HepG2 (cell line): ENCODE data around the gene TFEB. TPM values are rescaled to one million over a fixed set of nuclear protein-coding genes. Genes with fewer than 3 reads are reported as not detected.

Experiments
- ATAC-seq: fragments of 200-7000 bp; cut with Tn5 transposase; 3 replicates; pipeline ENCODE4 v1.9.1; 2020; ENCODE audit warnings: mild to moderate bottlenecking, moderate library complexity
- BruUV-seq: library from RNA; stranded (reverse); fragments of 400-500 nt; replicated peaks from 2 replicates; lab custom pipeline; 2021; lab: Mats Ljungman, UMichigan
- CTCF ChIA-PET: fragments of 300-600 bp; formaldehyde crosslinking; extraction: SDS; loops from one replicate; lab custom pipeline; 2021; ENCODE audit warnings: low total read pairs, inconsistent platforms, low intra/inter-chr PET ratio; lab: Yijun Ruan, JAX
- POLR2A ChIA-PET: fragments of 350-600 bp; sonication (Branson Sonifier 250); formaldehyde crosslinking; loops from one replicate; lab custom pipeline; 2020; ENCODE audit warnings: antibody characterized with exemption, inconsistent platforms; lab: Yijun Ruan, JAX
- DNase-seq: peaks from one replicate; pipeline ENCODE4 v3.0.0-alpha.2; 2015; ENCODE audit warnings: low spot score
- FAIRE-seq: peaks from 3 replicates; lab custom pipeline; 2011; peaks lifted over from hg19 to GRCh38; lab: Jason Lieb, UNC
- H2AFZ ChIP-seq: one replicate; pipeline ENCODE4 v1.6.1; 2011; ENCODE audit warnings: low read length, inconsistent platforms
- H3K27ac ChIP-seq: fragments of 300-600 bp; 3 replicates; pipeline ENCODE4 v1.8.0; 2011; ENCODE audit warnings: mixed run types, mild to moderate bottlenecking, mixed read lengths, low read length, inconsistent platforms; ENCODE audit not compliant: insufficient read depth; ENCODE audit errors: extremely low read length
- H3K27me3 ChIP-seq, 2 experiments: fragments of 200-600 bp in 1 of 2; 2 replicates in 1 of 2; 3 replicates in 1 of 2; pipeline versions ENCODE4 v1.6.0 to v1.8.0; 2011; ENCODE audit warnings: low read length in 2 of 2, mild to moderate bottlenecking in 2 of 2, moderate library complexity in 2 of 2, inconsistent platforms in 1 of 2; ENCODE audit not compliant: insufficient read depth in 2 of 2, control insufficient read depth in 1 of 2
- H3K36me3 ChIP-seq, 2 experiments: fragments of 200-600 bp in 1 of 2; replicated peaks in 1 of 2; 2 replicates in 1 of 2; 3 replicates in 1 of 2; pipeline versions ENCODE4 v1.5.1 to v1.8.0; 2011; ENCODE audit warnings: low read length in 2 of 2, inconsistent platforms in 1 of 2; ENCODE audit not compliant: insufficient read depth in 2 of 2, control insufficient read depth in 1 of 2
- H3K4me1 ChIP-seq: 2 replicates; pipeline ENCODE4 v1.5.1; 2012; ENCODE audit warnings: low read length, inconsistent platforms; ENCODE audit not compliant: insufficient read depth
- H3K4me2 ChIP-seq: 2 replicates; pipeline ENCODE4 v1.6.0; 2011; ENCODE audit warnings: low read depth, low read length, inconsistent platforms
- H3K4me3 ChIP-seq, 3 experiments: fragments of 200-600 bp in 1 of 3; sonication (generic), shearing (Covaris generic) in 1 of 3; replicated peaks in 1 of 3; 2 replicates each; pipeline ENCODE4 v1.5.1; 2011 to 2016; ENCODE audit warnings: low read length in 3 of 3, inconsistent platforms in 2 of 3, low read depth in 2 of 3, mild to moderate bottlenecking in 2 of 3, control low read depth in 1 of 3, mixed read lengths in 1 of 3; ENCODE audit not compliant: insufficient read depth in 1 of 3
- H3K79me2 ChIP-seq: one replicate; pipeline ENCODE4 v1.6.1; 2011; ENCODE audit warnings: low read length, inconsistent platforms; ENCODE audit not compliant: insufficient read depth
- H3K9ac ChIP-seq: 2 replicates; pipeline ENCODE4 v1.6.0; 2011; ENCODE audit warnings: mild to moderate bottlenecking, low read depth, low read length, inconsistent platforms; ENCODE audit not compliant: insufficient read depth
- H3K9me3 ChIP-seq: 2 replicates; pipeline ENCODE4 v1.5.1; 2012; ENCODE audit warnings: mild to moderate bottlenecking, low read length
- H4K20me1 ChIP-seq: 2 replicates; pipeline ENCODE4 v1.6.0; 2011; ENCODE audit warnings: inconsistent platforms, mild to moderate bottlenecking, low read length, moderate library complexity; ENCODE audit not compliant: insufficient read depth
- EEA1 ChIP-seq: sonication (generic); formaldehyde crosslinking; IDR thresholded peaks from 2 replicates; pipeline ENCODE4 v1.5.1; 2020; ENCODE audit warnings: mild to moderate bottlenecking, missing genetic modification reagents, borderline replicate concordance
- ETV5 ChIP-seq: IDR thresholded peaks from 2 replicates; pipeline ENCODE4 v1.6.1; 2018; ENCODE audit warnings: missing biosample characterization, missing genetic modification reagents, inconsistent platforms, borderline replicate concordance
- SMYD3 ChIP-seq: sonication (generic); formaldehyde crosslinking; IDR thresholded peaks from 2 replicates; pipeline ENCODE4 v1.8.1; 2023; ENCODE audit warnings: mild to moderate bottlenecking, missing genetic modification reagents
- TBX3 ChIP-seq: fragments of 450-650 bp; IDR thresholded peaks from 2 replicates; pipeline ENCODE4 v1.6.1; 2017; ENCODE audit warnings: antibody characterized with exemption, mild to moderate bottlenecking, inconsistent platforms, borderline replicate concordance
- ZNF232 ChIP-seq: sonication (generic); formaldehyde crosslinking; IDR thresholded peaks from 2 replicates; pipeline ENCODE4 v1.4.0; 2020; ENCODE audit warnings: missing genetic modification reagents, borderline replicate concordance
- ZNF24 ChIP-seq: fragments of 450-650 bp; IDR thresholded peaks from 2 replicates; pipeline ENCODE4 v1.6.1; 2017; ENCODE audit warnings: antibody characterized with exemption, mild to moderate bottlenecking
- ZNF263 ChIP-seq: sonication (generic); formaldehyde crosslinking; IDR thresholded peaks from 2 replicates; pipeline ENCODE4 v1.4.0; 2020; ENCODE audit warnings: missing genetic modification reagents
- WGBS: methylation state at CpG from one replicate; pipeline ENCODE4 v1.1.6; 2017; ENCODE audit warnings: low lambda C conversion rate; 5-methylcytosine and 5-hydroxymethylcytosine counted together
- in situ Hi-C: cut with HindIII; loops from 2 replicates; pipeline ENCODE4 v1.10.0; 2017; ENCODE audit warnings: low pct_unique_long_range_greater_than_20kb; ENCODE audit not compliant: extremely low pct_ligation_motif_present
- intact Hi-C: fragments of 100-400 bp; cut with micrococcal nuclease; formaldehyde crosslinking; loops from one replicate; pipeline ENCODE4 v1.10.0; 2022; ENCODE audit not compliant: unreplicated experiment
- polyA plus RNA-seq, 8 experiments: library from polyadenylated mRNA; depleted of rRNA in 3 of 8; stranded (reverse) in 7 of 8; unstranded in 1 of 8; fragments of >200 nt; fragmentation: Illumina TruSeq in 4 of 8; extraction: Trizol in 4 of 8; gene quantifications; 2 replicates each; pipeline versions ENCODE4 v1.2.1 to v1.2.3, GENCODE V29; 2011 to 2016; ENCODE audit warnings: low read depth in 4 of 8, missing spikeins in 1 of 8, mixed read lengths in 1 of 8; ENCODE audit not compliant: insufficient read depth in 1 of 8
- total RNA-seq, 5 experiments: library from RNA; depleted of rRNA; stranded (reverse); fragments of >200 nt; fragmentation: Illumina TruSeq; extraction: Trizol; gene quantifications; 2 replicates each; pipeline ENCODE4 v1.2.3, GENCODE V29; 2016; ENCODE audit warnings: low read depth in 1 of 5

Gene TFEB
- total and polyA plus RNA-seq, 2 of the 13 experiments (the other 11 are each of a cell fraction or from before 2014, with no cell fraction given), result 13.3 to 18.7 TPM

DNA sequence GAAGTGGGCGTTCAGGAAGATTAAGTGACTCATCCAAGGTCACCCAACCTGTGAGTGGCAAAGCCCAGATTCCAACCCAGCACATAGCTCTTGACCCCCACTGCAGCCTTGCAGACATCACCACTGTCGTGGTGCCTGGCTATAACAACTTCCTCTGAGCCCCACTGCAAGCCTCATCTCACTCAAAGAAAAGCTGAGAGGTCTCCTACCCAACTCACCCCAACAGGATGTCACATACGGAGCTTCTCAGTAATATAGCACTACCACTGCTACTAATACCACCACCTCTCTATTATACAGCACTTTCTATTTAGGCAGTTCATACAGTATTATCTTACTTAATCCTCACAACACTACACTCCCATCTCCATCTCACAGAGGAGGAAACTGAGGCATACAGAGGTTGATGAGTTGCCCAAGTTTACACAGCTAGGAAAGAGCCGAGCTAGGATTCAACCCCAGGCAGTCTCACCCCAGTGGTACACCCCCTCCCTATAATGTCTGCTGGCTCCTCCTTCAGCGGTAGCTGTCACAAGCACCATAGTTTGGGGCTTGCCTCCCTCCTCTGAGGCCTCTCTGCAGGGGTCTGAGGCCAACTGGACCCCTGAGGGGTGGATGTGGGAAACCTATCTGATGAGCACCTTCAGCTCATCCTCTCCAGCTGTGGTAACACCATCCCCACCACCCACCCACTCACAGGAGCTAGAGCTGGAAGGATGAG, 19.5 kb downstream of the TFEB start (continued):
- TF ChIP-seq ETV5 (CRISPR knock-in tag) (no peak), ZNF24 (no peak), SMYD3 (CRISPR knock-in tag) (no peak), EEA1 (CRISPR knock-in tag) (no peak), ZNF232 (no peak)

DNA sequence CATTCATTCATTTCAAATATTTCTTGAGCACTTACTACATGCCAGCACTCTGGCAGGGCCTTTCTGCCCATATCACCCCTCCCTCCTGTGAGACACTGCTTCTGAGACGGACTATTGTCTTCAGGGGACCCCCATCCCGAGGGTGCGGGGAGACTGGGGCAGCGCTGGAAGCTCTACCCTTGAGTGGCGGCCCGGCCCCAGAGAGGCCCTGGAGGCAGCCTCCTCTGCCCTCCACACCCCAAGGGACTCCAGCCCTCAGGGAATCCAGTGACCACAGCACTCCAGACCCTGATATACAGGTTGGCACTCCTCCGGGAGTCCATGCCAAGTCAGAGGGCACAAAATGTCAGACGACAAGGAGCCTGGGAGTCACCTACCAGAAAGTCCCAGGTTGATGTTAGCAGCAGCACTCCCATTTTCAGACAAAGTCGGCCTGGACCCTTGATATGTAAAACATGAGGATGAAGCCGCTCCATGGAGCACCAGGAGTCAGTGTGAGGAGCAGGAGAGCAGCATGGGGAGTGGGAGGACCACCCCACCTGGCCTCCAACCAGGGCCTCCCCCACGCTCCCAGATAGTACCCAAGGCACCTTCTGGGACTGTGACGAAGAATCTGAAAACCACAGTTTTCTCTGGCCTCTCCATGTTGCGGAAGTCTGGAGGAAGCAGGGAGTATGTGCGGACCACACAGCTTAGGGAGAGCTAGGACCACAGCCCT, 20.7 kb downstream of the TFEB start:
- BruUV-seq, result no TSS peak
- Histone ChIP-seq H3K4me2 (no peak overlapping the region), H3K4me3 (no peak overlapping the region), H3K27me3 (no peaks in the 10 kb centered on the region), H3K4me1 (peaks cover 11% of the 10 kb centered on the region), H4K20me1 (no peaks in the 10 kb centered on the region; the same call in 1 of the 2 replicates), H3K36me3 (no peaks in the 10 kb centered on the region; a peak in 1 of 5 replicates), H3K9ac (no peak overlapping the region), H3K79me2 (no peaks in the 10 kb centered on the region), H3K9me3 (no peaks in the 10 kb centered on the region), H3K27ac (no peak overlapping the region), H2AFZ (no peak overlapping the region)
- ChIA-PET CTCF (no interaction called here), POLR2A (interaction anchor here (1.1 to 2.7 kb wide), 3 partner anchors 18 to 20 kb away, joined by 3 to 7 read pairs (median 7); no protein-coding TSS in a partner anchor)
- FAIRE-seq (no peak), DNase-seq (no peak), ATAC-seq (no peak)
- WGBS, result 89% methylated on average over 12 of the region's 14 CpGs
- intact Hi-C loops, result no loop called here
- no peak for TF ChIP-seq TBX3
- TF ChIP-seq ZNF263, result 0 out of 2 replicates have a peak, but pooled peaks have one; percentile 50
- in situ Hi-C loops, result loop anchor here (10.0 kb wide), 1 partner anchor 330 kb away; no protein-coding TSS in a partner anchor
